ENCODE data around the gene CDC42BPA.
"Not testable (repeated sequence)": the region's sequence is repeated elsewhere in the genome, so short reads cannot be mapped to it uniquely, and the experiment has no call there.

Gene CDC42BPA

GRCh38 chr1:227125929-227126545 is 192.3 kb downstream of the CDC42BPA start:
- DNase-seq, result no peak

GRCh38 chr1:227124473-227124872 is 193.8 kb downstream of the CDC42BPA start:
- DNase-seq, result no peak

GRCh38 chr1:227120826-227121225 is 197.5 kb downstream of the CDC42BPA start:
- no peak for DNase-seq

GRCh38 chr1:227112538-227112937 is 205.8 kb downstream of the CDC42BPA start:
- DNase-seq, result no peak

GRCh38 chr1:227111782-227112181 is 206.5 kb downstream of the CDC42BPA start:
- DNase-seq, result no peak

GRCh38 chr1:227105291-227105690 is 213.0 kb downstream of the CDC42BPA start:
- DNase-seq, result not testable (repeated sequence)

- DNase-seq, result no peak
These were observed 216.2 kb downstream of the CDC42BPA start for GRCh38 chr1:227102056-227102455.

- no peak for DNase-seq
These were observed 223.9 kb downstream of the CDC42BPA start for GRCh38 chr1:227094249-227094966.

- no peak for DNase-seq
These were observed 225.0 kb downstream of the CDC42BPA start for GRCh38 chr1:227093309-227093708.

GRCh38 chr1:227092069-227092468 is 226.2 kb downstream of the CDC42BPA start:
- no peak for DNase-seq

GRCh38 chr1:227086636-227087035 is 231.7 kb downstream of the CDC42BPA start:
- no peak for DNase-seq

GRCh38 chr1:227082999-227083746 is 235.1 kb downstream of the CDC42BPA start:
- DNase-seq, result no peak

- DNase-seq, result no peak
These were observed 240.5 kb downstream of the CDC42BPA start for GRCh38 chr1:227077783-227078182.

- DNase-seq, result no peak
These were observed 244.5 kb downstream of the CDC42BPA start for GRCh38 chr1:227073786-227074185.

- no peak for DNase-seq
These were observed 245.3 kb downstream of the CDC42BPA start for GRCh38 chr1:227072991-227073390.

- DNase-seq, result no peak
These were observed 246.3 kb downstream of the CDC42BPA start for GRCh38 chr1:227071895-227072587.

- no peak for DNase-seq
These were observed 247.5 kb downstream of the CDC42BPA start for GRCh38 chr1:227070638-227071285.

GRCh38 chr1:227069490-227069889 is 248.8 kb downstream of the CDC42BPA start:
- no peak for DNase-seq

GRCh38 chr1:227068883-227069282 is 249.4 kb downstream of the CDC42BPA start:
- DNase-seq, result no peak

- no peak for DNase-seq
These were observed 251.3 kb downstream of the CDC42BPA start for GRCh38 chr1:227066999-227067398.

GRCh38 chr1:227065311-227065710 is 253.0 kb downstream of the CDC42BPA start:
- DNase-seq, result no peak

- no peak for DNase-seq
These were observed 256.0 kb downstream of the CDC42BPA start for GRCh38 chr1:227062306-227062705.

GRCh38 chr1:227059076-227059475 is 259.2 kb downstream of the CDC42BPA start:
- no peak for DNase-seq

Measured in 8988T (cell line).